ENCODE data around the gene ZNF747.

ZNF747 gene

DNA sequence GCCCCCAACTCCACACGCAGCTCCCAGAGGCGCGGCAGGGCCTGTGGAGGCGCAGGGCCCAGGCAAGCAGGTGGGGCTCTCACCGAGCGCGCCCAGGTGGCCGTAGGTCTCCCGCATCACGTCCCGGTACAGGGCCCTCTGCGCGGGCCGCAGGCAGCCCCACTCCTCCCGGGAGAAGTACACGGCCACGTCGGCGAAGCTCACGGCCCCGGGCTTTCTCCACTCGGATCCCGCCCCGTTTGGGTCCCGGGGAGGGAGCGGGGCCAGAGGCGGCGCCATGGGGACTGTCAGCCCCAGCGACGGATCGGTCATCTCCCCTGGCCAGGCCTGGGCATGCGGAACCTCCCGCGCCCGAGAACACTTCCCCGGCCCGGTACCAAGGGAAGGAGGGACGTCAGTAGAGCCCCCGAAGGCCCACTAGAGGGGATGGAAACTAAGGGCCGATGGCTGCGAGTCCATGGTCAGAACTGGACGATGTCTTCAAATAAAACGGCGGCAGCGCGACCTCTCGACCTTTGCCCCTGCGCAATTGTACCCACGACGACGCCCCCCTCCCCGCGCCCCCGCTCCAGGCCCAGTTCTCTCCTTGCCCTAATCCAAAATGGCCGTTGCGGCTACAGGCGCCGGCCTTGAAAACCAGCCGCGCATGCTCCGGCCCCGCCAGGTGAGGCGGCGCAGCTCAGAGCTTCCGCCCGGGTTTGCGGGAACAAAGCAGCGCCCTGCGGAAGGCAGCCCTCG, at the start of gene ZNF747:
TSS of gene ZNF747 (minus strand) at position 491 of the 738 bp plus-strand sequence. CDS start at position 312, 179 bp downstream.
- peak; percentile 90 for DNase-seq

DNA sequence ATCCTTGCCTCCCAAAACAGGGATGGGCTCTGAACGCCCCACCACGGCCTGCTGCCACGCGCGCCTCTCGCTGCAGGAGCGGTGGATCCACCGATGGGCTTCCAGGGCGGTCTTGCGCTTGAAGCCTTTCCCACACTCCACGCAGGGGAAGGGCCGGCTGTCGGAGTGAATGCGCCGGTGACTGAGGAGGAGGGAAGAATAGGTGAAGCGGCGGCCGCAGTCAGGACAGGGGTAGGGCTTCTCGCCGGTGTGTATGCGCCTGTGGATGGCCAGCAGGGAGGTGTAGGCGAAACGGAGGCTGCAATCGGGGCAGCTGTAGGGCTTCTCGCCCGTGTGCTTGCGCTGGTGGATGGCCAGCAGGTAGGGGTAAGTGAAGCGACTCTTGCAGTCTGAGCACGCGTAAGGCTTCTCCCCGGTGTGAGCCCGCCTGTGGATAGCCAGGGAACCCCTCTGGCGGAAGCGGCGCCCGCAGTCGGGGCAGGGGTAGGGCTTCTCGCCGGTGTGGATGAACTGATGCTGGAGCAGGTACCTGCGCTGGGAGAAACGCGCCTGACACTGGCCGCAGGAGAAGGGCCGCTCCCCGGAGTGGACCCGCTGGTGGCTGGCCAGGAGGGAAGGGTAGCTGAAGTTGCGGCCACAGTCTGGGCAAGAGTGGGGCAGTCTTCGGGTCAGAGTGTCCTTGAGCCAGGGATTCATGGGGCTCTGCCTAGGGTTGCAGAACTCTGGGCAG, 48.1 kb upstream of the ZNF747 start:
- no peak for DNase-seq

- DNase-seq: no peak
Observed at GRCh38 chr16:30581457-30581856, 46.8 kb upstream of the ZNF747 start.

DNA sequence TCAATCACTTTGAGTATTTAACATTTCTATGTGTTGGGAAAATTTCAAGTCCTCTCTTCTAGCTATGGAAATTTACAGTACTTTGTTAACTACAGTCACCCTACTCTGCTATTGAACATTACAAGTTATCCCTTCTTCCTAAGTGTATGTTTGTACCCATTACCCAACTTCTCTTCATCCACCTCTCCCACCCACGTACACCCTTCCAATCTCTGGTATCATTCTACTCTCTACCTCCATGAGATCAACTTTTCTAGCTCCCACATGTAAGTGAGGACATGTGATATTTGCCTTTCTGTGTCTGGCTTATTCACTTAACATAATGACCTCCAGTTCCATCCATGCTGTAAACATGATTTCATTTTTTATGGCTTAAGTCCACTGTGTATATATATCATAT, 40.0 kb upstream of the ZNF747 start:
- DNase-seq: no peak

DNA sequence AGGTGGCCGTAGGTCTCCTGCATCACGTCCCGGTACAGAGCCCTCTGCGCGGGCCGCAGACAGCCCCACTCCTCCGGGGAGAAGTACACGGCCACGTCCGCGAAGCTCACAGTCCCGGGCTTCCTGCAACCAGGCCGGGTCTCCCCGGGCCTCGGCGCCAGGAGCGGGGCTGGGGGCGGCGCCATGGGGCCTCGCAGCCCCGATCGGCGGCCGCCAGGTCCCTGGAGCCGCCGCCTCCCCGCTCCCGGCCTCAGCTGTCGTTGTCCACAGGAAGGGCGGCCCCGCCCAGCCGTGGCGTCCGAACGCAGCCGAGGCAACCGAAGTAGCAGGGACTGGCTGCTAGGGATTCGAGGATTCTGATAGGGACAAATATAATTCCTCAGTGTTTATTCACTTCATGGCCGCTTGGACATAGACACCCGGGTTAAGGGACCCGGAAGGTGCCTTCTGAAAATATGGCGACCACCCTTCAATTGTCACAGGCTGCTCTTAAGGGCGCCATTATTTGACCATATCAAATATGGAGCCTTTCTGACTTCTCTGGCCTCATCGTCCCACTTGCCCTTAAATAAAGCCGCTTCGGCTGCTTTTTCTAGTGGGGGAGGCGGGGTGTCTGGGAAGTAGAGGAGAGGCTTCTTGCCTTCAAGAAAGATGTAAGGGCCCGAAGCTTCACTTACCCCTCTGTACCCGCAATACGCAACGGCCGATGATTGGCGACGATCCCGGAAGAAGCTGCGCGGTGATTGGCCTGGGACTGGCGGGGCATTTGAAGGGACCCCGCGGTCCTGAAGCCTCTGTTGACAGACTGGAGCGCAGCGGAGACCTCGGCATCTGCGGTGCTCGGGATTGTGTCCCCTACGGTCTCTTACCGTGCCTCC, 37.0 kb upstream of the ZNF747 start, which contains the start of gene ZNF688:
TSS of gene ZNF688 (minus strand) at position 270 of the 878 bp plus-strand sequence. CDS start at position 185, 85 bp downstream.
- DNase-seq: peak; percentile 83

DNA sequence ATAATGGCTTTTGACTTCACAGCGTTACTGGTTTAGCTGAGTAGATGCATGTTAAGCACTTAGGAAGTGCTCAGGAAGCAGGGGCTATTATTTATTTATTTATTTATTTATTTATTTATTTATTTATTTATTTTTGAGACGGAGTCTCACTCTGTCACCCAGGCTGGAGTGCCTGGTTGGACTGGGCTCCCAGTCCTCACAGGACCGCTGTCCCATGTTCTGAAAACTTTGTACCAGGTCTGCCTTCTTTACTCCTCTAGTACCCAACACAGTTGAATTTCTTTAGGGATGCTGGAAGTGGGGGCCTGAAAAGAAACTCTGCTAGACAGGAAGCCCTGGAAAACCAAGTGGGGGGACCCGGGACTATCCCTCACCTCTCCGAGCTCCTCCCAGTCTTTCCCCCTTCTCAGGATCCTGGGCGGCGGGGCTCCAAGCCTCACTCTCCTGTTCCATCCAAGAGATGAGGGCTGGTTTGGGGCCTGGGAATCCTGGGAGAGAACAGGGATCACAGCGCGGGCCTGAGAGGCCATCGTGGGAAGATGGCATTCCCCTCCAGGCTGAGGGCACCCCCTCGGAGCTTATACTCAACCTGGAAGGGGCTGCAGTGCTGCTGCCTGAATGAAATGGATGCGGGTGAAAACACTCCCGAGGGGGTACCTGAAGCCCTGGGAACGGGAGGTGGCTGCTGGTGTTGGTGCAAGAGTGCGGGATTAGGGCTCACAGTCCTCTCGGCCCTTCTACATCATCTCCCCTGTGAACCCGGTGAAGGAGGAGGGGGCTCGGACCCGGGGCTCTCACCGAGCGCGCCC, 36.2 kb upstream of the ZNF747 start:
- DNase-seq: no peak

DNA sequence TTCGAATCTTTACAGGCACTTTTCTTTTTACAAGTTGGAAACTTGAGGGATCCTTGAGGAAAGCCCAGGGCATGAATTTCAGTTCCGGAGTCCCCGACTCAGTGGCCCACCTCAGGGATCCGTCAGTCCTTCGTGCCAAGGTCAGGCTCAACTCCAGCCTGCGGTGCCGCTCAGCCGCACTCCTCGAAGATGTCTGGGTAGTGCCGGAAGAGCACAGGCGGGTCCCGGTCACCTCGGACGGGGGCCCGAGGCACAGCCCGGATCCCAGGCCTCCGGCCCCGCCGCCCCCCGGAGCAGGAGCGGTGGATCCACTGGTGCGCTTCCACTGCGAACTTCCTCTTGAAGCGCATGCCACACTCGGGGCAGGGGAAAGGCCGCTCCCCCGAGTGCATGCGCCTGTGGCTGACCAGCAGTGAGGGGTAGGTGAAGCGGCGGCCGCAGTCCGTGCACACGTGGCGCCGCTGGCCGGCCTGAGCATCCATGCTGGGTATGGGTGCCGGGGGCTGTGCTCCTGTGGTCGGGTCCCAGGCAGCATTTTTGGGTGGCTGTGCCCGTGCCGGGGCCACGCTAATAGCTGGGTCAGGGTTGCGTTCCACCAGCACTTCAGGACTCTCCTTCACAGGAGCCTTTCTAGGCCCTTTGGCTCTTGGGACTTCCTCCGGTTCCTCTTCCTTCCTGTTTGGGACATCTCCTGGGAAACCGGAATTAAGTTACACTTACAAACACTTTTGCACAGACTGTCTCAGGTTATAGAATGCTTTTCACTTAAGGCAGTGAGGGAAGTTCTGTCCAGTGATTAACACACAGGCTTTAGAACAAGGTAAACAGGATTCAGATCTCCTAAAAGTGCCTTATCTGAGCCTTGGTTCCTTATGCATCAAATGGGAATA, 35.3 kb upstream of the ZNF747 start:
- DNase-seq: no peak

GRCh38 chr16:30569281-30569680, 34.6 kb upstream of the ZNF747 start:
- no peak for DNase-seq

DNA sequence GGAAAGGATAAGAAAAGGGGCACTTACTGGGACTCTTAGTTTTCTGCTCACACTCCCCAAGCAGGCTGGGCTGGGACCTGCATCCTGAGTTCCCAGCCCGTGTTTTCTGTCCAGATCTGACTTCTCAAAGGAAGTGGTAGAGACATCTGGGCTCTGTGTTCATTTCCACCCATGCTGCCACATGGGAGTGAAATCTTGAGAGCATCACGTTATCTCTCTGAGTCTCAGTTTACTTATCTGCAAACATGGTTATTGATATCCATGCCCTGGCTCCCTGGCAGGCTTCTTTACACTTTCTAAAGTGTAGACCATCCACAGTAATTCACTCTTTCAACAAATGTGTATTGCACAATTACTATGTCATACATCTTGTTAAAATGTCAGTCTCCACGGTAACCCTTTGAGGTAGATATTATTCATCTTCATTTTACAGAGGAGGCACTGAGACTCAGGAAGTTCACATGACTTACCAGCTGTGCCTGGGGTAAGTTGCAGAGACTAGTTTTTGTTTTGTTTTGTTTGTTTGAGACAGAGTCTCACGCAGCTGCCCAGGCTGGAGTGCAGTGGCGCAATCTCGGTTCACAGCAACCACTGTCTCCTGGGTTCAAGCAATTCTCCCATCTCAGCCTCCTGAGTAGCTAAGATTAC, 33.5 kb upstream of the ZNF747 start:
- no peak for DNase-seq

DNA sequence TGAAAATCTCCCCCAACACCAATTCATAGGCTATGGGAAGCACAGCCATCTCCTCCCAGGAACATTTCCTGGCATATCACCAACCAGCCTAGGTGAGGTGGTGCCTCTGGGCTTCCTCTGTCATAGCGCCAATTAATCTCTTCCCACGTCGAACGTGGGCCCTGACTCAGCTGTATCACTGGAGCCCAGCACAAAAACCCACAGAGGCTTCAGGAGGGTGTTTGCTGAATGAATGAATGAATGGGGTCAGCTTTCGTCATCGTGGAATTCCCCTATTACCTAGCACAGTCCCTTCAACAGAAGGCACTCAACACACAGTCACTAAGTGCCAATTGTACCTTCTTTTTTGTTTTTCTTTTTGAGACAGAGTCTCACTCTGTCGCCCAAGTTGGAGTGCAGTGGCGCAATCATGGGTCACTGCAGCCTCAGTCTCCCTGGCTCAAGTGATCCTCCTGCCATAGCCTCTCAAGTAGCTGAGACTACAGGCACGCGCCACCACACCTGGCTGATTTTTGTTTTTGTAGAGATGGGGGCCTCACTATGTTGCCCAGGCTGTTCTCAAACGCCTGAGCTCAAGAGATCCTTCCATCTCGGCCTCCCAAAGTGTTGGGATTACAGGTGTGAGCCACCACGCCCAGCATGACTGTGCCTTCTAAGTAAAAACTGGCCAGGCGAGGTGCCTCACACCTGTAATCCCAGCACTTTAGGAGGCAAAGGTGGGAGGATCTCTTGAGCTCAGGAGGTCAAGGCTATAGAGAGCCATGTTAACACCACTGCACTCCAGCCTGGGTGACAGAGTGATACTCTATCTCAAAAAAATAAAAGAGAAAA, 32.7 kb upstream of the ZNF747 start:
- no peak for DNase-seq

DNA sequence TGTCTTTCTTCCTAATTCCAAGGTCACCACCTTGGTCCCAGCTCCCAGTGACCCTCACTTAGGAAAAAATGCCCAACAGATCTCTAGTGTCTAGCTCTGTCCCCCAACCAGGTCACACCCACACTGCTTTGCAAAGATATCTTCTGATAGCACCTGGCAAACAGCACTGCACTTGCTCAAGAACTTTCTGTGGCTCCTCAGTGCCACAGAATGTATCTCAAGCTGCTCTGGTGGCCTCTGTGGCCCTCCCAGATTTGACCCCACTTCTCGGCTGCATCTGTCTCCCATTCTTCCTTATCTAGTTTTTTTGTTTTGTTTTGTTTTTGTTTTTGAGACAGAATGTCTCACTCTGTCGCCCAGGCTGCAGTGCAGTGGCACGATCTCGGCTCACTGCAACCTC, 31.9 kb upstream of the ZNF747 start:
- DNase-seq: no peak

DNA sequence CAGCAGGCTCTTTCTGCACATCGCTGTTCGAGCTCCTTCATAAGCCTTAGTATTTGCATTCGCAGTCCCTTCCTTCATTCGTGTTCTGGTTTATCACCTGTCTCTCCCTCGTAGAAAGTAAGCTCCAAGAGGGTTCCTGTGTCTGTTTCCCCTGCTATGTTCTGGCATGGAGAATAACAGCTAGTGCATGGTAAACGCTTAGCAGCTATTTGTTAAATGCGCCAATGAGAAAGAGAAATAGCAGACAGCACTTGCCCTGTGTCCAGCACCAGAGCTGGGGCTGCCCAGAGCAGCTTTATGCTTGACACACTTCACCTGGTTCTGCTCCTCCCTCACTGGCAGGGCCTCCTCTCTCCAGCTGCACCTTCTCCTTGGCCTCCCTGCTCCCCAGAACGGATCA, 31.3 kb upstream of the ZNF747 start:
- no peak for DNase-seq

DNA sequence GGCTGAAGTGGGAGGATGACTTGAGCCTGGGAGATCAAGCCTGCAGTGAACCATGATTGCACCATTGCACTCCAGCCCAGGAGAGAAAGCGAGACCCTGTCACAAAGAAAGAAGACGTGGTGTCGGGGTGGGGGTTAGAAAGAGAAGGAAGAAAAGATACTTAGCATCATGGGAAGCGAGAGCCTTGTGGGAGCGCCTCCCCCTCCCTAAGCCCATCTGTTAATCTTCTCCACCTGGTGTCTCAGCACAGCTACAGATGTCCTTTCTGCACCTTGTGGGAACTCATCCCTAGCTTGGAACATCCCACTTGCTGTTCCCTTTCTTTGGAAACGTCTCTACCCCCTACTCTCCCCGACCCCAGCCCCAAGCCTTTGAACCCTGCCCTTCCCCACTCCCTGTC, 30.9 kb upstream of the ZNF747 start:
- no peak for DNase-seq

DNA sequence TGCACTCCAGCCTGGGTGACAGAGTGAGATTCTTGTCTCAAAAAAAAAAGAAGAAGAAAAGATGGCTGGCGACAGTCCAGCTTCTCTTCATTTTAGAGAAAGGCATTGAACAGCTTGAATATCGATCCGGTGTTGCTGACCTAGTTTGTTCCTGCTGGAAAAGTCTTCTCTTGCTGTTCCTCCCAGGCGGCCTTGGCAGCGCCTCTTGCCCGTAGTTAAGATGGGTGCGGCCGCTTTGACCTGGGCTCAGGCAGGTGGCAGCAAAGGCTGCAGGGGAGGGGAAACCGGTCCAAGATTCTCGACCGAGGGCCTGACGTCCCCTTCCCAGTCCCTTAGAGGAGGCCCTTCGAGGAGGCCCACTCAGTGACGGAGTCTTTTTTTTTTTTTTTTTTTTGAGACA, 27.4 kb upstream of the ZNF747 start:
- DNase-seq: no peak

DNA sequence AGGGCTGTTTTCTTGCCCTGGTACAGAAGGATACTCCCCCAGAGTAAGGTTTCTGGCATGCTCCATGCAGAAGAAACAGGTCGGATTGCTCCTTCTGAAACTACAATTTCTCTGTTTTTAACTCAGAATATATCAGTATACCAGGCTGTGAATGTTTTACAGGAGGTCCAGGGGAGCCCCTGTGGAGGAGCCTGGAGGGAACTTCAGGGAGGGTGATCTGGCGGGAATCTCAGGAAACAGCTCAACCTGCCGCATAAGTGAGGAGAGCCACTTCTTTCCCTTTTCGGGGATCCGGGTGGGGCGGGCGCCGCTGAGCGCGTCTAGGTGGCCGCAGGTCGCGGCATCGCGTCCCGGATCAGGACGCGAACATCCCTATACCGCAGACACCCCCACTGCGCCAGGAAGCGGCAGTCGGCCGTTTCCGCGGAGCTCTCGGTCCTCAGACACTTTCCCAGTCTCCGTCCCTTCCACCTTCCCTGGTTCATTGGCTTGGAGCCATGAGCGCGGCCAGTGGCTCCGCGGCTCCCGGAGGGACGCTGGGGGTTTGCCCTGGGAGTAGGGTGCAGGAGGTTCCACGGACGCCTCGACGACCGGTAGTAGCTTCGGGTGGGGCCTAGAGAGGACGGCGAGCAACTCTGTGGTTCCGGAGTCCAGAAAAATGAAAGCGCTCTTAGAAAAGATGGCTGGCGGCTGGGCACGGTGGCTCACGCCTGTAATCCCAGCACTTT, 26.6 kb upstream of the ZNF747 start:
- no peak for DNase-seq

- no peak for DNase-seq
Observed at GRCh38 chr16:30559690-30560089, 25.0 kb upstream of the ZNF747 start.

- no peak for DNase-seq
Observed at GRCh38 chr16:30558789-30559377, 24.2 kb upstream of the ZNF747 start.

GRCh38 chr16:30557957-30558788, 23.5 kb upstream of the ZNF747 start, which contains the start of gene ZNF764:
Gene ZNF764, minus strand, starts transcription at chr16:30558374. Its CDS starts 192 bp downstream, at chr16:30558182.
- peak; percentile 97 for DNase-seq
